GM21825 (cell line): ENCODE results near the gene PNPLA1.

Source experiments
- ATAC-seq: cut with Tn5 transposase; IDR thresholded peaks from one replicate; pipeline ENCODE4 v1.9.1; 2021; ENCODE audit warnings: mild to moderate bottlenecking, moderate library complexity; ENCODE audit not compliant: unreplicated experiment

Gene PNPLA1

GRCh38 chr6:36245572-36246061 lies 24.2 kb upstream of the PNPLA1 start:
- no peak for ATAC-seq

GRCh38 chr6:36246506-36247268 lies 23.2 kb upstream of the PNPLA1 start:
- ATAC-seq = no peak

DNA sequence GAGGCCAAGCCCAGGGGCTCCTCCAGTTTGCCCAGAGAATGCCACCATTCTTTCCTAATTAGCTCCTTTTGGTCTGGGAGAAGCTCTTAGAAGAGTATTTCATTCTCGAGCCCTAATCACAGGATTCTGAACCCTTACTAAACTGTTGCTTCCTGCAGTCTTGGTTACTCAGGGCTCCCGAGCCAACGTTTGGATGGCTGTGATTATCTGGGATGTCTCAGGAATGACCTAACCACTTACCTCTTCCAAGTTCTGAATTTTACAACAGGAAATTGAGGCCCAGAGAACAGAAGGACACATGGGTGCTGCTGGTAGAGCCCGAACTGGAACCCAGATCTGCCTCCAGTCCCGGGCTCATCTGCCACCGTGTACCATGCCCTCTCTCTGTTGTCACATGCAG lies 22.2 kb upstream of the PNPLA1 start:
- no peak for ATAC-seq

DNA sequence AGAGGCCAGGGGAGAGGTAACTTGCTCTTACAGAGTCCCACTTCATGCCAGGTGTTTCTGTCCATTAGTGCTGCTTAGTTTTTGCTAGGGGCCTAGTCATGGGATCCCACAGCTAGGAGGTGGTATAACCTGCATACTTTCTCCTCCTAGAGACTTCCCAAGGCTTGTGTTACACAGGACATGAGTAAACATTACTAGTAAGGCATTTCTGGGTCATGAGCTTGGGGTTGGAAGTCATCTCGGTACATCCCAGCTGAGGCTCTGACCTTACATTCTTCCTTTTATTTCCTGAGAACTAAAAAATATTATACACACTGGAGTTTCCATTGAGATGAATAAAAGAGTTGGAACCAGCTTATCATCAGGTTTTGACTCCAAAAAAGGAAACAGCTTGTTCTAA lies 20.9 kb upstream of the PNPLA1 start:
- no peak for ATAC-seq

- no peak for ATAC-seq
Observed at GRCh38 chr6:36249536-36249935, 20.3 kb upstream of the PNPLA1 start.

- ATAC-seq = no peak
Observed at GRCh38 chr6:36252005-36252404, 17.9 kb upstream of the PNPLA1 start.

DNA sequence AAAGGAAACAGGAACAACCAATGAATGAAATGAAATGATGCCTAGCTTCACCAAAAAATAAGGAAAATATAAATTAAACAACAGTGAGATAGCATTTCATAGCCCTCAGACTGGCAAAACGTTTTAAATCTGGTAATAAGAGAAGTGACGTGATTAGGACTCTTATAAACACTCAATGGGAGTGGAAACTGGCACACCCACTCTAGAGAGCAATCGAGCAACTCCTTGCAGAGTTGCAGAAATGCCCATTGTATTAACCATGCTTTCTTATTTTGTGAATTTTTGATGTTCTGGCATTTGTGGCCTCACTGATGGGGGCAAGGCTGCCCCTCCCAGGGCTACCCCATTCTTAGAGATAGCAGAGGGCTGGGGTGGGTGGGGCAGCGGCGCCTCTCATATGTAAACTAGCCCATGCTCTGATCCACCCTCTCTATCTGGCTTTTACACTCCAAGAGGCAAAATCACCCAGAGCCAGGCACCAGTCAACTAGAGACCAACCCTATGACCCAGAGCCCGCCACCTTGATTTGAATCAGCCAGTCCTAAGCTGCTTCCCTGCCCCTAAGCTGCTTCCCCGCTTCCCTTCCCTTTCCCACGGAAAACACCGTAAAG lies 6.4 kb upstream of the PNPLA1 start:
- ATAC-seq = no peak

DNA sequence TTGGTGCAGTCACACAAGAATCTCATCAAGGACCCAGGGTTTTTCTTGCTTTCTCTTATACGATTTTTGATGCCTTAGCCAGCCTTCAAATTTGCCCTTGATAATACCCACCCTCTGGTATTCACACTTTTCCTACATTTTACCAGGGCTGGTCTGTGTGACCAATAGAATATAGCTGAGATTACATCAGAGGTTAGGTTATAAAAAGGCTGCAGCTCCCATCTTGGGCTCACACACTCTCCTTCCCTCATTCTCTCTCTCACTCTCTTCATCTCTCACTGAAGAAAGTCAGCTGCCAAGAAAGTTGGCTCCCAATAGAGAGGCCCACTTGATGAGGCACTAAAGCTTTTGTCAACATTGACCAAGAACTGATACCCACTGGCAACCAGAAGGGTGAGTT lies 4.1 kb upstream of the PNPLA1 start:
- no peak for ATAC-seq

DNA sequence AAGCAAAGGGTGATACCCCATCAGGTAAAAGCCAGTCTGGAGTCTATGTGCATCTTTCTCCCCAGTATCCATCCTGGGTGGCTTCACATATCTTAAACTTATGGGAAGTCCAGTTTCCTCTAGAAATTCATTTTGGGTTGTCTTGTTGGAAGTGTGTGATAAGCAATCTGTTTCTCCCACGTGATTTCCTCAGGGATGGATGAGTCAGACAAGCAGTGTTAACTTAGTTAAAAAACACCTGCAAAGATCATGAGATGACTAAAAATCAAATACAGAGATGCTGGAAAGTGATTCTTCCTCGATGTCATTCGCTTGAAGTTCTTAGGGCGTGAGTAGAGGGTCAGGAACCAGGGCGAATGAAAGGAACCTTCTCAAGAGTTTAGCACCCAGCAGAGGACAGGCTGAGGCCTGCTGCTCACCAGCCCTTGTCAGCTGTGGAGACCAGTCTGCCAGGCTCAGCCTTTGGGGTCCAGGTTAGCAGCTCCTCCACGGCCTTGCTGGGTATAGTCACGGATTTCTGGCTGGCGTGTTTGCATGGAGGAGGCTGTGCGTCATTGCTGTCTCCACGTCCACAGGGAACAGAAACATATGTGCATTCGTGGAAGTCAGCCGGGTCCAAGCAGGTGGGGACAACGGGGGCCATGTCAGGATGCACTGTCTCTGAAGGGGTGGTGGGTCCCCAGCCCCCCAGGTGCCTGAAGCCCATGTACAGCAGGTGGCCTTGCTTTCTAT lies 2.8 kb upstream of the PNPLA1 start:
- ATAC-seq = no peak

DNA sequence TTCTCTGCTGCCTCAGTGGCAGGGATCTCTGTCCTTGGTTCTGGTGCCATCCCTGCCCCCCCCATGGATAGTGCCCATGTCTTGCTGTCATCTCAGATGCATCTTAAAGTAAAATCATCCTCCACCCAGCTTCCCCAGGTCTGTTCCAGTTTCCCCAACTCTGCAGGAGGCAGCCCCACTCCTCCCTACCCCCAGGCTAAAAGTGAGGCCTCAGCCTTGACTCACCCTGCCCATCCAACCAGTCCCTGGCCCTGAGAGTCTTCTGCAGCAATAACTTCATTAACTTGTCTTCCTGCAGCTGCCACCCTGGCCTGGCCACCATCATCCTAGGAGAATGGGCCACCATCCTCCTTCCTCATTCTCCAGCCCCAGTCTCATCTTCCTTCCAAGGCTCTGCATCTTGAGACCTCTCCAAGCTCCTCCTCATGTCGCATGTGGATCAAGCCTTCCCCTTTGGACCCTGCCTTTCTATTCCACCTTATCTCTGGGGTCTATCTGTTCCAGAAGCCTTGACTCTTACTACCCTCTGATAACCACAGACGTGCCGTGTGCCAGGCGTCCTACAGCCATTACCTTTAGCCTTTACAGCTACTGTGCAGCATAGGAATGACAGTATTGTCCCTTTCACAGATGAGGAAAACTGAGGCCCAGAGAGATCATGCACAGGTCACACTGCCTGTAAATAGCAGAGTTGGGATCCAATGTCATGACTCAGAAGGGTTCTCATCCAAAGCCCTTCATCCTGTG lies 2.0 kb upstream of the PNPLA1 start:
- no peak for ATAC-seq

DNA sequence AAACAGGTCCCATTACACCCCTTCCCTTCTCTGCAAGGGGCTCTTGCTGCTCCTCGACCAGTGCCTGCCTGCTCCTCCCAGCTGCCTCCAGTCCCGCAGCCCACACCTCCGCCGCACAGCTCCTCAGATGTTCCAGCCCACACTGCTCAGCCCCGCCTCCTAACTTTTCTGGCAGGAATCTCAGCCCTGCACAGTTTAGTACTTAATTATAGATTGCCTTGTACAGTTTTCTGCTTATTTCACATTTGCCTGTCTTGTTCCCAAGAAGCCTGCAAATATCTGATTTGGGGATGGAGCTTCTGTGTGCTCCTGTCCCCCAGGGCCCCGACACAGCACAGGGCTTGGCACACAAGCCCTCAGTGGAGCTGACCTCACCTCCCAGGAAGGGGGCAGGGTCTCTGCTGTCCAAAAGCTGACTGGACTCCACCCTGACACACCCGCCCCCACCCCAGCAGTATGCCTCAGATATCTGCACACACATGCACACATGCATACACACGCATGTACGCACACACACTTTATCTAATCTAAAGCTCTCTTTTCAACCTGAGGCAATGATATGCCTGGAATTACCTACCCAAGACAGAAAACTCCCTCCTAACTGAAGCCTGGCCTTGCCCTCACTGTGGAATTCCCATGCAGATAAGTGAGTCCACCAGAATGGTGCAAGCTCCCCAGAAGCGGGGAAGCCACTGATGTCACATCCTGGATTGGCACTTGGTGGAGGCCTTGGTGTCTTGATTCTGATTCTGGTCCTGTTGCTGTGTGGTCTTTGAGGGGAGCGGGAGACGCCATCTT lies 1.2 kb upstream of the PNPLA1 start:
- ATAC-seq = no peak

DNA sequence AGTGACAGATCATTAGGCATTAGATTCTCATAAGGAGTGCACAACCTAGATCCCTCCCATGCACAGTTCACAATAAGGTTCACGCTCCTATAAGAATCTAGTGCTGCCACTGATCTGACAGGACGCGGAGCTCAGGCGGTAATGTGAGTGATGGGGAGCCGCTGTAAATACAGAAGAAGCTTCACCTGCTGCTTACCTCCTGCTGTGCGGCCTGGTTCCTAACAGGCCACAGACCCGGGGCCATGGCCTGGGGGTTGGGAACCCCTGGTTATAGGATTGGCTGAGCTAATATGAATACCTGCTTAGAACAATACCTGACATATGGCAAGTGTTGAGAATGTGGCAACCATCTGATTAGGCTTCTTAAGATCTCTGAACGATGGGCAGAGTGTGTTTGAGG lies 2.4 kb downstream of the PNPLA1 start:
- ATAC-seq = no peak

- no peak for ATAC-seq
Observed at GRCh38 chr6:36273067-36273466, 3.2 kb downstream of the PNPLA1 start.

- no peak for ATAC-seq
Observed at GRCh38 chr6:36273802-36274514, 4.1 kb downstream of the PNPLA1 start.

- ATAC-seq = no peak
Observed at GRCh38 chr6:36276581-36277536, 7.0 kb downstream of the PNPLA1 start.

DNA sequence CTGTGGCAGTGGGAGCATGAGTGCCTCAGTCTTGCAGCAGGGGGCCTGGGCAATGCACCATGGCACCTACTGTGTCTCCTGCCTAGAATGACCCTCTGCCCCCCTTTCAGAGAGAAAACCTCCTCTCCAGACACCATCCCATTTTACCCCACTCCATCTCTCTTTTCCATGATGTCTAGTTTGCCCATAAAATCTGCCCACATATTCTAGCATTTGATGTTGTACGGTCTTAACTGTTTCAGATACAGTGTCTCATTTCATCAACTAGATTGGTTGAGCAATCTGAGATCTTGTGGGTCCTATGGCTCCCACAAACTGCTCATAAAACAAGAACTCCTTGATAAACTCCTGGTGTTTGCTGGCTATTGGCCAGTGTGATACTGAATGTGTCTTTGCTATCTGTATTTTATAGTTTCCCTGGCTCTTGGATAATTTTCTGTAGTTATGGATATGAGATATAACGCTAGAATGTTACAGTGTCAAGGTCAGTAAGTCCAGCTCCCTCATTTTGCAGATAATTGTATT lies 8.1 kb downstream of the PNPLA1 start:
- no peak for ATAC-seq

GRCh38 chr6:36280467-36280866 lies 10.6 kb downstream of the PNPLA1 start:
- ATAC-seq = no peak

GRCh38 chr6:36280983-36281382 lies 11.1 kb downstream of the PNPLA1 start:
- no peak for ATAC-seq
